GM19455 (cell line): ENCODE data around the gene ATP5F1D.

Experiments
- ATAC-seq: cut with Tn5 transposase; IDR thresholded peaks from one replicate; pipeline ENCODE4 v1.9.1; 2021; ENCODE audit not compliant: unreplicated experiment

The ATP5F1D gene

GRCh38 chr19:1257475-1258162 lies 16.1 kb downstream of the ATP5F1D start:
- no peak for ATAC-seq

- no peak for ATAC-seq
Observed at GRCh38 chr19:1258163-1258492, 16.6 kb downstream of the ATP5F1D start.

- ATAC-seq = no peak
Observed at GRCh38 chr19:1258707-1259205, 17.2 kb downstream of the ATP5F1D start.

- no peak for ATAC-seq
Observed at GRCh38 chr19:1259206-1259875, 17.8 kb downstream of the ATP5F1D start.

- ATAC-seq = peak; percentile 6
Observed at GRCh38 chr19:1259876-1260748, 18.6 kb downstream of the ATP5F1D start.

GRCh38 chr19:1260749-1261537 lies 19.4 kb downstream of the ATP5F1D start:
- ATAC-seq = peak; percentile 50

- no peak for ATAC-seq
Observed at GRCh38 chr19:1261538-1261797, 19.9 kb downstream of the ATP5F1D start.

GRCh38 chr19:1261798-1262622 lies 20.5 kb downstream of the ATP5F1D start:
- no peak for ATAC-seq

GRCh38 chr19:1262623-1263123 lies 21.1 kb downstream of the ATP5F1D start:
- no peak for ATAC-seq

GRCh38 chr19:1263188-1263587 lies 21.6 kb downstream of the ATP5F1D start:
- ATAC-seq = no peak

GRCh38 chr19:1264801-1265614 lies 23.5 kb downstream of the ATP5F1D start:
- no peak for ATAC-seq

GRCh38 chr19:1265615-1266128 lies 24.1 kb downstream of the ATP5F1D start:
- ATAC-seq = no peak

- ATAC-seq = peak; percentile 31
Observed at GRCh38 chr19:1266129-1266915, 24.8 kb downstream of the ATP5F1D start.

GRCh38 chr19:1266916-1267476 lies 25.4 kb downstream of the ATP5F1D start:
- ATAC-seq = peak; percentile 23

GRCh38 chr19:1267477-1268225 lies 26.1 kb downstream of the ATP5F1D start:
- ATAC-seq = no peak

GRCh38 chr19:1268226-1269064 lies 26.9 kb downstream of the ATP5F1D start:
- ATAC-seq = no peak
